Measurements from ENCODE around the gene JUNB. TPM values are rescaled to one million over a fixed set of nuclear protein-coding genes. Genes with fewer than 3 reads are reported as not detected.

JUNB gene
- total RNA-seq: 158 and 179 TPM in 2 replicates

GRCh38 chr19:12791345-12792050, at the start of gene JUNB:
TSS of gene JUNB (plus strand) at chr19:12791486. CDS start at chr19:12791772, 286 bp downstream.
- Histone ChIP-seq H3K4me3 (ENCODE audit: low read depth, low read length) (peak within 1 kb of the TSS; percentile 98), H3K27me3 (ENCODE audit: control insufficient read depth, insufficient read depth, low read length) (no peaks in the 10 kb centered on the region), H3K36me3 (ENCODE audit: control insufficient read depth, insufficient read depth, low read length) (peaks cover 11% of the 10 kb centered on the region)
- TF ChIP-seq CTCF (IDR thresholded peaks at IDR 0.05; ENCODE audit: insufficient read depth, low read length, severe bottlenecking): no peak
- no peak for FAIRE-seq
- peak; percentile 88 for DNase-seq (ENCODE audit: low read depth)

GRCh38 chr19:12745166-12745897, 46.0 kb upstream of the JUNB start:
- H3K36me3 ChIP-seq (ENCODE audit: control insufficient read depth, insufficient read depth, low read length): peaks cover 20% of the 10 kb centered on the region
- H3K27me3 ChIP-seq (ENCODE audit: control insufficient read depth, insufficient read depth, low read length): no peaks in the 10 kb centered on the region
- no peak for TF ChIP-seq CTCF (IDR thresholded peaks at IDR 0.05; ENCODE audit: insufficient read depth, low read length, severe bottlenecking)
- DNase-seq (ENCODE audit: low read depth): no peak
- no peak for FAIRE-seq
- H3K4me3 ChIP-seq (ENCODE audit: low read depth, low read length): no peak overlapping the region

- no peak for FAIRE-seq
- H3K4me3 ChIP-seq (ENCODE audit: low read depth, low read length): no peak overlapping the region
- DNase-seq (ENCODE audit: low read depth): no peak
- peaks cover 3% of the 10 kb centered on the region for H3K27me3 ChIP-seq (ENCODE audit: control insufficient read depth, insufficient read depth, low read length)
- no peak for TF ChIP-seq CTCF (IDR thresholded peaks at IDR 0.05; ENCODE audit: insufficient read depth, low read length, severe bottlenecking)
- peaks cover 18% of the 10 kb centered on the region for H3K36me3 ChIP-seq (ENCODE audit: control insufficient read depth, insufficient read depth, low read length)
Measured at GRCh38 chr19:12748489-12748888, 42.8 kb upstream of the JUNB start.

- TF ChIP-seq CTCF (IDR thresholded peaks at IDR 0.05; ENCODE audit: insufficient read depth, low read length, severe bottlenecking): no peak
- peak; percentile 79 for DNase-seq (ENCODE audit: low read depth)
- Histone ChIP-seq H3K27me3 (ENCODE audit: control insufficient read depth, insufficient read depth, low read length) (peaks cover 3% of the 10 kb centered on the region), H3K36me3 (ENCODE audit: control insufficient read depth, insufficient read depth, low read length) (peaks cover 15% of the 10 kb centered on the region), H3K4me3 (ENCODE audit: low read depth, low read length) (no peak overlapping the region)
- FAIRE-seq: no peak
Measured at GRCh38 chr19:12749938-12750521, 41.3 kb upstream of the JUNB start.

- DNase-seq (ENCODE audit: low read depth) (peak; percentile 56), FAIRE-seq (peak; percentile 36)
- no peak for TF ChIP-seq CTCF (IDR thresholded peaks at IDR 0.05; ENCODE audit: insufficient read depth, low read length, severe bottlenecking)
- H3K27me3 ChIP-seq (ENCODE audit: control insufficient read depth, insufficient read depth, low read length): peaks cover 3% of the 10 kb centered on the region
- H3K36me3 ChIP-seq (ENCODE audit: control insufficient read depth, insufficient read depth, low read length): peaks cover 10% of the 10 kb centered on the region
- no peak overlapping the region for H3K4me3 ChIP-seq (ENCODE audit: low read depth, low read length)
Measured at GRCh38 chr19:12750851-12751250, 40.4 kb upstream of the JUNB start.

Measured in bronchial epithelial cell (primary cell).